HCT116 (cell line): ENCODE data around the gene WDR33. TPM values are rescaled to one million over a fixed set of nuclear protein-coding genes. Genes with fewer than 3 reads are reported as not detected.

Source experiments
- ATAC-seq: fragments of 200-7000 bp; cut with Tn5 transposase; 2 replicates; pipeline ENCODE4 v1.9.1; 2020; ENCODE audit warnings: mild to moderate bottlenecking, moderate library complexity
- BruUV-seq: library from RNA; stranded (reverse); fragments of 400-500 nt; replicated peaks from 2 replicates; lab custom pipeline; 2021; lab: Mats Ljungman, UMichigan
- CTCF ChIA-PET: fragments of 300-600 bp; sonication (Branson Sonifier 250); formaldehyde crosslinking; loops from one replicate; lab custom pipeline; 2021; ENCODE audit warnings: antibody characterized with exemption; lab: Charles Lee
- POLR2A ChIA-PET: fragments of 300-600, 350-600 bp; sonication (Branson Sonifier 250); formaldehyde crosslinking; loops from one replicate; lab custom pipeline; 2021; ENCODE audit warnings: antibody characterized with exemption; lab: Charles Lee
- RAD21 ChIA-PET, 2 experiments: fragments of 300-600 bp; sonication (Branson Sonifier 250); formaldehyde crosslinking; loops; one replicate each; lab custom pipeline; 2023; ENCODE audit warnings: low total read pairs in 2 of 2; ENCODE audit not compliant: uncharacterized antibody in 2 of 2, unreplicated experiment in 2 of 2, low non-redundant PET in 1 of 2; lab: Charles Lee
- DNase-seq: peaks from one replicate; pipeline ENCODE4 v3.0.0-alpha.2; 2010; ENCODE audit warnings: low read depth, low spot score
- H2AFZ ChIP-seq: fragments of 200-600 bp; shearing (Covaris generic), sonication (generic); 2 replicates; pipeline ENCODE4 v1.6.1; 2017; ENCODE audit warnings: low read depth, mixed run types, mixed read lengths, antibody characterized with exemption, low read length; ENCODE audit not compliant: poor library complexity, severe bottlenecking
- H3K27ac ChIP-seq: 2 replicates; pipeline ENCODE4 v1.5.1; 2012; ENCODE audit warnings: low read depth, low read length
- H3K27me3 ChIP-seq: fragments of 200-600 bp; sonication (generic); 2 replicates; pipeline ENCODE4 v1.6.1; 2016; ENCODE audit warnings: mixed run types, low read length, mixed read lengths; ENCODE audit not compliant: insufficient read depth
- H3K36me3 ChIP-seq, 2 experiments: fragments of 200-500 bp in 1 of 2; fragments of 200-600 bp in 1 of 2; sonication (Bioruptor generic) in 1 of 2; sonication (generic) in 1 of 2; 2 replicates each; pipeline versions ENCODE4 v1.5.1 to v1.6.1; 2014 to 2016; ENCODE audit warnings: low read length in 2 of 2, inconsistent platforms in 1 of 2, mixed read lengths in 1 of 2, mixed run types in 1 of 2; ENCODE audit not compliant: insufficient read depth in 2 of 2, control insufficient read depth in 1 of 2
- H3K4me1 ChIP-seq, 2 experiments: fragments of 200-600 bp in 1 of 2; sonication (generic) in 1 of 2; 2 replicates each; pipeline versions ENCODE4 v1.5.1 to v1.6.1; 2012 to 2017; ENCODE audit warnings: low read length in 2 of 2, inconsistent platforms in 1 of 2, mild to moderate bottlenecking in 1 of 2, mixed read lengths in 1 of 2, mixed run types in 1 of 2, moderate library complexity in 1 of 2; ENCODE audit not compliant: insufficient read depth in 2 of 2, control insufficient read depth in 1 of 2
- H3K4me2 ChIP-seq: fragments of 200-600 bp; sonication (generic); 2 replicates; pipeline ENCODE4 v1.6.1; 2017; ENCODE audit warnings: mixed run types, low read length, mixed read lengths
- H3K4me3 ChIP-seq, 2 experiments: fragments of 200-600 bp in 1 of 2; sonication (generic) in 1 of 2; replicated peaks in 1 of 2; 2 replicates each; pipeline ENCODE4 v1.5.1; 2011 to 2016; ENCODE audit warnings: low read length in 2 of 2, control low read depth in 1 of 2, low read depth in 1 of 2, mild to moderate bottlenecking in 1 of 2, mixed read lengths in 1 of 2, mixed run types in 1 of 2
- H3K79me2 ChIP-seq: fragments of 200-600 bp; sonication (generic); 2 replicates; pipeline ENCODE4 v1.6.1; 2017; ENCODE audit warnings: mild to moderate bottlenecking, mixed run types, low read length, moderate library complexity, mixed read lengths; ENCODE audit not compliant: insufficient read depth
- H3K9ac ChIP-seq: fragments of 200-600 bp; sonication (generic); 2 replicates; pipeline ENCODE4 v1.6.1; 2016; ENCODE audit warnings: low read length, mixed read lengths
- H3K9me2 ChIP-seq: fragments of 200-600 bp; sonication (generic), shearing (Covaris generic); 2 replicates; pipeline ENCODE4 v1.6.1; 2017; ENCODE audit warnings: mixed run types, mild to moderate bottlenecking, moderate library complexity; ENCODE audit not compliant: insufficient read depth
- H3K9me3 ChIP-seq, 2 experiments: fragments of 200-500 bp in 1 of 2; fragments of 200-600 bp in 1 of 2; sonication (Bioruptor generic) in 1 of 2; sonication (generic) in 1 of 2; 2 replicates each; pipeline ENCODE4 v1.6.1; 2014 to 2017; ENCODE audit warnings: low read length in 2 of 2, mixed read lengths in 2 of 2, inconsistent platforms in 1 of 2, low read depth in 1 of 2, mild to moderate bottlenecking in 1 of 2, mixed run types in 1 of 2, moderate library complexity in 1 of 2; ENCODE audit not compliant: control insufficient read depth in 1 of 2, insufficient read depth in 1 of 2
- H4K20me1 ChIP-seq: fragments of 200-600 bp; sonication (generic), shearing (Covaris generic); 2 replicates; pipeline ENCODE4 v1.6.1; 2017; ENCODE audit warnings: mixed run types, mild to moderate bottlenecking, moderate library complexity; ENCODE audit not compliant: insufficient read depth
- ATF3 ChIP-seq: IDR thresholded peaks from 2 replicates; pipeline ENCODE4 v1.6.1; 2012
- CBX3 ChIP-seq: IDR thresholded peaks from 2 replicates; pipeline ENCODE4 v1.6.1; 2012; ENCODE audit warnings: low read depth
- EGR1 ChIP-seq: IDR thresholded peaks from 2 replicates; pipeline ENCODE4 v1.6.1; 2012; ENCODE audit warnings: low read depth
- ELF1 ChIP-seq: IDR thresholded peaks from 2 replicates; pipeline ENCODE4 v1.6.1; 2012; ENCODE audit warnings: low read depth, borderline replicate concordance
- EZH2phosphoT487 ChIP-seq: fragments of 200-600 bp; IDR thresholded peaks from 2 replicates; pipeline ENCODE4 v1.6.1; 2018; ENCODE audit warnings: antibody characterized with exemption, borderline replicate concordance
- JUND ChIP-seq: IDR thresholded peaks from 2 replicates; pipeline ENCODE4 v1.6.1; 2012
- MAX ChIP-seq: IDR thresholded peaks from 2 replicates; pipeline ENCODE4 v1.6.1; 2012
- RAD21 ChIP-seq: IDR thresholded peaks from 2 replicates; pipeline ENCODE4 v1.6.1; 2012; ENCODE audit warnings: low read depth, mild to moderate bottlenecking
- REST ChIP-seq: IDR thresholded peaks from 2 replicates; pipeline ENCODE4 v1.6.1; 2012; ENCODE audit warnings: low read depth
- SP1 ChIP-seq: IDR thresholded peaks from 2 replicates; pipeline ENCODE4 v1.6.1; 2012; ENCODE audit warnings: low read depth
- SRF ChIP-seq: IDR thresholded peaks from 2 replicates; pipeline ENCODE4 v1.6.1; 2012; ENCODE audit warnings: low read depth
- TCF7L2 ChIP-seq: IDR thresholded peaks from 2 replicates; pipeline ENCODE4 v1.7.0; 2011; ENCODE audit warnings: borderline replicate concordance, inconsistent platforms; ENCODE audit not compliant: insufficient read depth, insufficient read length; ENCODE audit errors: extremely low read depth
- YY1 ChIP-seq: IDR thresholded peaks from 2 replicates; pipeline ENCODE4 v1.6.1; 2011; ENCODE audit warnings: low read length, low read depth, moderate library complexity, mild to moderate bottlenecking; ENCODE audit not compliant: insufficient replicate concordance; ENCODE audit errors: extremely low read depth
- ZBTB33 ChIP-seq: IDR thresholded peaks from 2 replicates; pipeline ENCODE4 v1.6.1; 2011; ENCODE audit warnings: mild to moderate bottlenecking, low read length, moderate library complexity; ENCODE audit not compliant: insufficient replicate concordance; ENCODE audit errors: extremely low read depth
- intact Hi-C: fragments of 100-400 bp; cut with micrococcal nuclease; formaldehyde crosslinking; loops from 2 replicates; pipeline ENCODE4 v1.10.0; 2022
- total RNA-seq: library from RNA; stranded (reverse); gene quantifications from one replicate; pipeline ENCODE4 v1.2.1, GENCODE V29; 2021; ENCODE audit not compliant: unreplicated experiment

WDR33 gene
- total RNA-seq, 1 experiment from 2014 or later, result 52.5 TPM

GRCh38 chr2:127739800-127740199 lies 71.2 kb downstream of the WDR33 start:
- ChIA-PET POLR2A (no interaction called here), RAD21 (no interaction called here), CTCF (no interaction called here)
- Histone ChIP-seq H3K4me3 (no peak overlapping the region), H3K79me2 (no peaks in the 10 kb centered on the region; the same call in 1 of the 2 replicates), H4K20me1 (0 out of 2 replicates have a peak, but pooled peaks cover under 1% of the 10 kb centered on the region), H3K9me2 (no peaks in the 10 kb centered on the region), H3K27me3 (no peaks in the 10 kb centered on the region), H3K4me1 (no peaks in the 10 kb centered on the region), H3K9ac (no peak overlapping the region), H2AFZ (no peak overlapping the region), H3K9me3 (no peaks in the 10 kb centered on the region), H3K4me2 (no peak overlapping the region), H3K36me3 (peaks cover 2 to 13% of the 10 kb centered on the region in 2 experiments; a peak in 2 of 4 replicates), H3K27ac (no peak overlapping the region)
- ATAC-seq (no peak), DNase-seq (no peak)
- BruUV-seq, result no TSS peak
- intact Hi-C loops, result no loop called here
- TF ChIP-seq SRF, result no peak
- TF ChIP-seq ATF3, result no peak
- TF ChIP-seq ELF1, result no peak
- TF ChIP-seq EGR1, result no peak
- TF ChIP-seq ZBTB33, result no peak
- no peak for TF ChIP-seq EZH2phosphoT487
- no peak for TF ChIP-seq TCF7L2
- no peak for TF ChIP-seq MAX
- no peak for TF ChIP-seq JUND
- TF ChIP-seq CBX3, result no peak
- TF ChIP-seq YY1, result no peak
- TF ChIP-seq RAD21, result no peak
- TF ChIP-seq REST, result no peak
- no peak for TF ChIP-seq SP1
